A673 (cell line): Measurements from ENCODE around the gene ZNF214.

Experiments used
- EZH2 ChIP-seq: fragments of 200-600 bp; sonication (generic); IDR thresholded peaks from 2 replicates; pipeline ENCODE4 v1.6.1; 2017; ENCODE audit warnings: borderline replicate concordance, low read depth, mild to moderate bottlenecking, mixed read lengths, antibody characterized with exemption, low read length; ENCODE audit not compliant: poor library complexity, severe bottlenecking
- TF ChIP-seq, protein P1 (sequence below): fragments of 300-800, 200-600 bp; sonication (generic); conservative IDR thresholded peaks from 2 replicates; pipeline ENCODE4 v1.5.1; 2017; ENCODE audit warnings: low read depth, mild to moderate bottlenecking, antibody characterized with exemption, low read length, moderate library complexity, mixed read lengths

DNA sequence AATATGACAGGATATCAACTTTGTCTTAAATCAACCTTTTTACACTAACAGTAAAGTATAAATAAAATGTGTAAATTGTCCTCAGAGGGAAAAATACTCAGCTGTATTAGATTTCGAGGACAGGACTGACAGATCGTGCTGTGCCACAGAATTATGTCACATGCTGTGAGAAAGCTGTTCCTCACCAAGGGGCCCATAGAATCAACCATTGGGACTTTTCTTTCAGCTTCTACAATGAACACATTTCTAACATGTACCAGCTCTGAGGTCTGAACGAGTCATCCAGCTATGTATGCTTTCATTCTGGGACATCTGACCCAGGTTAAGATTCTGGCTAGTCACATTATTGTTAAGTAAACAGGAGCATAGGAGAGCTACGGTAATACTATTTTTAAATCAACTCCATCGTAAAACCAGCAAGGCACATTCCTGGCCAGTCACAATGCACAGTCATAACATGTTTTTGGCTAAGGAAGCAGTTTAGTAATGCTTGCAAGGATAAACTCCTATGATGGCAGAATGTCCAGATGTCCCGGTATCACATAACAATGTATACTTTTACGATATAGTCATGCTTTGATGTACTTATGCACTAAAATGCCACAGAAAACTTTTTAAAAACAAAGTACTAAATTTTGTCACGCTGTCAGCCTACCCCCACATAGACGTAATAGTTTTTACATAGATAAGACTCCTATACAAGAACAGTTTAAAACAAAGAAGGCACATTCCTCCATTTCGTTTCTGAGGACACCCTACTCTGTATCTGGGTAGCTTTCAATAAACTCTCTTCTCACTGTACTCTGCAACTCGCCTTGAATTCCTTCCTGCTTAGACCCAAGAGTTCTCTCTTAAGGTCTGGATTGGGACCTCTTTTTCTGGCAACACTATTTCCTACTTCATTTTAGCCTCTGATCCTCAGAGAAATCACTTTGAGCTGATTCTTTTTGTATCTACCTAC, 27.4 kb downstream of the ZNF214 start:
- TF ChIP-seq, protein P1, sequence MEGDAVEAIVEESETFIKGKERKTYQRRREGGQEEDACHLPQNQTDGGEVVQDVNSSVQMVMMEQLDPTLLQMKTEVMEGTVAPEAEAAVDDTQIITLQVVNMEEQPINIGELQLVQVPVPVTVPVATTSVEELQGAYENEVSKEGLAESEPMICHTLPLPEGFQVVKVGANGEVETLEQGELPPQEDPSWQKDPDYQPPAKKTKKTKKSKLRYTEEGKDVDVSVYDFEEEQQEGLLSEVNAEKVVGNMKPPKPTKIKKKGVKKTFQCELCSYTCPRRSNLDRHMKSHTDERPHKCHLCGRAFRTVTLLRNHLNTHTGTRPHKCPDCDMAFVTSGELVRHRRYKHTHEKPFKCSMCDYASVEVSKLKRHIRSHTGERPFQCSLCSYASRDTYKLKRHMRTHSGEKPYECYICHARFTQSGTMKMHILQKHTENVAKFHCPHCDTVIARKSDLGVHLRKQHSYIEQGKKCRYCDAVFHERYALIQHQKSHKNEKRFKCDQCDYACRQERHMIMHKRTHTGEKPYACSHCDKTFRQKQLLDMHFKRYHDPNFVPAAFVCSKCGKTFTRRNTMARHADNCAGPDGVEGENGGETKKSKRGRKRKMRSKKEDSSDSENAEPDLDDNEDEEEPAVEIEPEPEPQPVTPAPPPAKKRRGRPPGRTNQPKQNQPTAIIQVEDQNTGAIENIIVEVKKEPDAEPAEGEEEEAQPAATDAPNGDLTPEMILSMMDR, result no peak
- TF ChIP-seq EZH2, result no peak
